Adrenal gland (tissue), 5 donors: Measurements from ENCODE around the gene HOXD8.

Experiments
- CTCF ChIP-seq, 6 experiments: fragments of 450-650 bp in 4 of 6; fragments of 200-600 bp in 2 of 6; sonication (generic) in 1 of 6; IDR thresholded peaks; 1 replicate in 5 of 6; 2 replicates in 1 of 6; pipeline versions ENCODE4 v1.5.1 to v1.8.0; 2016 to 2021; ENCODE audit warnings: antibody characterized with exemption in 6 of 6, mild to moderate bottlenecking in 2 of 6, moderate library complexity in 1 of 6
- POLR2A ChIP-seq, 2 donors: fragments of 450-650 bp; IDR thresholded peaks; one replicate each; pipeline ENCODE4 v1.6.1; 2017; ENCODE audit warnings: antibody characterized with exemption in 2 of 2, mild to moderate bottlenecking in 2 of 2, moderate library complexity in 1 of 2
- donor health status: DM: no; HTN: no; CAD: no.

- no peak for TF ChIP-seq CTCF (IDR thresholded peaks at IDR 0.05)
- TF ChIP-seq POLR2A (IDR thresholded peaks at IDR 0.05): no peak
Measured at GRCh38 chr2:176173567-176174381, 44.3 kb downstream of the HOXD8 start.
